Stimulated activated CD8-positive, alpha-beta memory T cell treated with anti-CD3 and anti-CD28 coated beads, Interleukin-15, amount 100 ng/mL, for 24 hours (primary cell): ENCODE data around the gene RABGAP1L.
"Not testable (repeated sequence)": the region's sequence is repeated elsewhere in the genome, so short reads cannot be mapped to it uniquely, and the experiment has no call there.

Experiments
- DNase-seq: peaks from one replicate; pipeline ENCODE4 v3.0.0-alpha.2; 2020; ENCODE audit warnings: low read depth

RABGAP1L gene

GRCh38 chr1:174447866-174448530 is 288.7 kb downstream of the RABGAP1L start, which contains the start of gene GPR52:
Gene GPR52 (plus strand): TSS chr1:174447964. CDS start chr1:174448112, 148 bp downstream.
- DNase-seq, result no peak

GRCh38 chr1:174448531-174448883 is 289.2 kb downstream of the RABGAP1L start:
- DNase-seq, result no peak

GRCh38 chr1:174448974-174449373 is 289.7 kb downstream of the RABGAP1L start:
- no peak for DNase-seq

- no peak for DNase-seq
Observed at GRCh38 chr1:174451408-174451807, 292.1 kb downstream of the RABGAP1L start.

DNA sequence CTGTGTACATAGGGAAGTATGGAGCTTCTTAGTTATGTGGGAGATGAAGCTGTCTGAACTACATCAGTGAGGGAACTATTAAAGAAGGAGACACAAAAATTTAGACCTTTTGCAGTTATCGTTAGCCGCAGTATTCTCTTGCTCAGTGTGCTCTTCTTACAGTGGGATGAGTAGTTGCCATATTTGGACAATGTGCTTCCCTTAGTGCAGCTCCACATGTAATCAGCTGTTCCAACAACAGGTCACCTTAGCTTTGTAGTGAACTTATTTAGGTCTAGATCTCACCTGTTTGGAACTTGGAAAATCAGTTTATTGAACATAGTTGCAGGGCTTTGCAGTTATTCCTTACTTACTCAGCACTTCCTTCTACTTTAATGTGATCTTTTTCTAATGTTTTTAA is 306.5 kb downstream of the RABGAP1L start:
- no peak for DNase-seq

DNA sequence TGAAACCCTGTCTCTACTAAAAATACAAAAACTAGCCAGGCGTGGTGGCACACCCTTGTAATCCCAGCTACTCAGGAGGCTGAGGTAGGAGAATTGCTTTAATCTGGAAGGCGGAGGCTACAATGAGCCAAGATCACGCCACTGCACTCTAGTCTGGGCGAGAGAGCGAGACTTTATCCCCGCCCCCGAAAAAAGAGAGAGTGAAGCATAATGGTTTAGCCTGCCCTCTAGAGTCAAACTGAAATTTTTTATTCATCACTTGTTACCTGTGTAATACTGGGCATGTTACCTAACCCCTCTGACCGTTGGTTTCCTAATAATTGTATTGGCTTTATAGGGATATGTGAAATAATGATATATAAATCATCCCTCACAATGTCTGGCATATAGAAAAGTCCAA is 307.3 kb downstream of the RABGAP1L start:
- DNase-seq, result no peak

- no peak for DNase-seq
Observed at GRCh38 chr1:174469052-174469451, 309.7 kb downstream of the RABGAP1L start.

GRCh38 chr1:174469687-174470086 is 310.4 kb downstream of the RABGAP1L start:
- no peak for DNase-seq

DNA sequence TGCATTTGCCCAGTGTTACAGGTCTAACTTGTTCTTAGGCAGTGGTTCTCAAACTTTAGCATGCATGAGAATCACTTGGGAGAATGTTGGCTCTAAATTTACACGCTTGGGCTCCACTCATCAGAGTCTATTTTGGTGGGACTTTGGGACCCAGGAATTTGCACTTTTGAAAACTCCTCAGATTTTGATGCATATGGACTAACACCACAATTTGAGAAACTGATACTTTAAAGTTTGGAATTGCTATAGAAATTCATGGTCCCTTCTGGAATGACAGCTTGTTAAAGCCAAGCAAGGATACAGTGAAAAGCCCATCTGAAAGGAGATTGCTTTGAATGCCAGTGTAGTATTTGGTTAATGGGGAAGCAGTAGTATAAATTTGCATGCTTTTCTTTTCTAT is 320.0 kb downstream of the RABGAP1L start:
- DNase-seq, result no peak

DNA sequence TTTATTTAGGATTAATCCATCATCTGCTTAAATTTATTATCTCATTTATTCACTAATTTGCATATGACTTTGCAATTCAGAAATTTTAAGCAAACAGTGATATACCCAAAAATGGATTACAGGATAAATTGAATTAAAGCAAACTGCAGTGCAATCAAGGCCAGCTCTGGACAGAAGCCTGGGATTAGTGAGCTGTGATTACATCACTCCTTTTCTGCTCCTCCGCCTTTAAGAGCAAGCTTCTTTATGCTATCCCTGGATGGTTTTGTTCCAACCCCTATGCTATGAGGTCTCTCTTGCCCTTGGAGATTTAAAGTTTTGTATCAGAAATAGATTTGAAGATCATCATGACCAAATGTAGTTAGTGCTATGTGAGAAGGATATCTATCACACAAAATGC is 321.0 kb downstream of the RABGAP1L start:
- no peak for DNase-seq

GRCh38 chr1:174491606-174492005 is 332.3 kb downstream of the RABGAP1L start:
- no peak for DNase-seq

GRCh38 chr1:174497478-174497877 is 338.2 kb downstream of the RABGAP1L start:
- DNase-seq, result no peak

DNA sequence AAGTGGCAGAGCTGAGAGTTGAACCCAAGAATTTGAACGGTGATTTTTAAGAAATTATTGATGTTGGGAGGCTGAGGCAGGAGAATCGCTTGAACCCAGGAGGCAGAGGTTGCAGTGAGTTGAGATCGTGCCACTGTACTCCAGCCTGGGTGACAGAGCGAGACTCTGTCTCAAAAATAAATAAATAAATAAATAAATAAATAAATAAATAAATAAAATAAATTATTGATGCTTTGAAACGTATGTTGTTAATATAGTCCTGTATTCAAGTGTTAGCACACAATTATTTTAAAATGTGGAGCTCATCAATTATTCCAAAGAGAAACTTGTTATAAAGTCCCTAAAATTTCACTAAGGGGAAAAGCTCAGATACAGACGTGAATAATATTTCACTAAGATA is 357.4 kb downstream of the RABGAP1L start:
- DNase-seq, result not testable (repeated sequence)

DNA sequence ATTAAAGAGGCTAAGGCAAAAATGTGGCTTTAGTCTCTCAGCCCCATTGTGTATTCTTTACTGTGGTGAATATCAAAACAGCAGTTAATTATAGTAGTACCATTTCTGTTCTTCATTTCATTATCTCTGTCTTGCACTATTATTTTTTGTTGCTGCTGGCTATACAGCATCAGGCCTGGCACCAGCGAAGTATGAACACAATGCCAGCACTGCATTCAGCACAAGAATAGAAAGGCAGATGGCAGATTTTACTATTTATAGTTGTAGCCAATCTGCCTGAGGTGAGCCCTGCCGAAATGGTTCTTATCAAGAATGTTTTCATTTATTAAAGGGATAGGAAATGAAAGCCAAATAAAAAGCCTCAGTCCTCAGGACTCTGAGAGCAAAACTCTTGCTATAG is 360.5 kb downstream of the RABGAP1L start:
- DNase-seq, result no peak

GRCh38 chr1:174531751-174532150 is 372.4 kb downstream of the RABGAP1L start:
- DNase-seq, result no peak

GRCh38 chr1:174534789-174535188 is 375.5 kb downstream of the RABGAP1L start:
- no peak for DNase-seq

- DNase-seq, result no peak
Observed at GRCh38 chr1:174535207-174535606, 375.9 kb downstream of the RABGAP1L start.

- not testable (repeated sequence) for DNase-seq
Observed at GRCh38 chr1:174543421-174543820, 384.1 kb downstream of the RABGAP1L start.

- DNase-seq, result no peak
Observed at GRCh38 chr1:174550296-174550695, 391.0 kb downstream of the RABGAP1L start.

- no peak for DNase-seq
Observed at GRCh38 chr1:174556392-174556791, 397.1 kb downstream of the RABGAP1L start.

- DNase-seq, result no peak
Observed at GRCh38 chr1:174568551-174568950, 409.2 kb downstream of the RABGAP1L start.

DNA sequence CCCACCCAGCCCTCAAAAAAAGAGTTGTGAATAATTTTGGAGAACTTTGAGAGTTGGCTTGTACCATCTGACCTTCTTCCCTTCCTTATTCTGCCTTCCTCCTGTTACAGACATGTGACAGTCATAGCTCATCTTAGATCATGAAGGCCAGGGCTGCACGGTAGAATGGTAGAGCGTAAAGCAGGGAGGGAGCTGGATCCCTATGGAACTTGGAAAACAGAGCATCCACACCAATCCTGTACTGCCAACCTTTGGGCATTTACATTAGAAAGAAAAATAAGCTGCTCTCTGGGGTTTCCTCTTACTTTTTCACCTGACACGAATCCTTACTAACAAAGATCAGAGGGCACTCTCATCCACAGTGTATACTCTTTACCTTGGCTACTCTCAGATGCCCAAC is 409.9 kb downstream of the RABGAP1L start:
- DNase-seq, result no peak

- DNase-seq, result no peak
Observed at GRCh38 chr1:174572771-174573170, 413.5 kb downstream of the RABGAP1L start.

DNA sequence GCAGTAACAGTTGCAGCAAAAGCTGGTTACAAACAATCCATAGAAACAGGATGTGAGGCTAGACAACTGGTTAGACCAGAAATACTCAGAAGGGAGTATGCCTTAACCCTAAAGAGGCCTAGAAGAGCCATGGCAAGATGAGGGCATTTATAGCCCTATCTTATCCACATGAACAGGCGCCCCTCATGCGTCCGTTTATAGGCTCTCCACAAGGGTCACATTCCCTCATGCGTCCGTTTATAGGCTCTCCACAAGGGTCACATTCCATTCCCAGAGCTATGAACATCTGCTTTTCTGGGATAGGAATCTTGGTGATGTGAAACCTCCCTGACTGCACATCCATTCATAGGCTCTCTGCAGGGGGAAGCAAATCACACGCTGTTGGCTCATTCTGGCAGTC is 416.8 kb downstream of the RABGAP1L start:
- DNase-seq, result not testable (repeated sequence)
